ENCODE results near the gene ANTXR2.

Gene ANTXR2

DNA sequence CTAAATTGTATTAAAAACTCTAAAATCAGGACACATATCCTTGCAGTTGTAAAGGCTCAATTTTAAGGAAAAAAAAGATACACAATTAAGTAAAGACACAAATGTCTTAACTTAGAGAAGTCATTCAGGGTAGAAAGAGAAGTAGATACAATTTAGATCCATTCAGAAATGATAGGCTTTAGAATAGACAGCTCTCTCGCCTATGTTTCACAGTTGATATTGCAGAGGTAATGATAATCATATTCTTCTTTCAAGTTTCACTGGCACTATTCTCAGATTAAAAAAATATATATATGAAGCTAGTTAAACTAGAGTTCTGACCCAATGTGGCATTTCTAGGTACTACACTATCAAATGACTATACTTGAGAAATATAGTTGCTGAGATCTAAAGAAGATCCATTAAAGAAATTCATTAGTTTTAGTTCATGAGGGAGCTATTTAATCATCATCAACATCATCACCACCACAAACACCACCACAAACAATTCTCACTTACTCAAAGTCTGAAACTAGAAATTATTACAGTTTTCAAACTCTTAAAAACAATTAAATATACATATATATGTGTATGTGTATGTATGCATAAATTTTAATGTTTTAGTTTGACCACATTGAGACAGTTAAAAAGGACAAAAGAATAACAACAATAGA lies 93.1 kb downstream of the ANTXR2 start:
- no peak for DNase-seq

DNA sequence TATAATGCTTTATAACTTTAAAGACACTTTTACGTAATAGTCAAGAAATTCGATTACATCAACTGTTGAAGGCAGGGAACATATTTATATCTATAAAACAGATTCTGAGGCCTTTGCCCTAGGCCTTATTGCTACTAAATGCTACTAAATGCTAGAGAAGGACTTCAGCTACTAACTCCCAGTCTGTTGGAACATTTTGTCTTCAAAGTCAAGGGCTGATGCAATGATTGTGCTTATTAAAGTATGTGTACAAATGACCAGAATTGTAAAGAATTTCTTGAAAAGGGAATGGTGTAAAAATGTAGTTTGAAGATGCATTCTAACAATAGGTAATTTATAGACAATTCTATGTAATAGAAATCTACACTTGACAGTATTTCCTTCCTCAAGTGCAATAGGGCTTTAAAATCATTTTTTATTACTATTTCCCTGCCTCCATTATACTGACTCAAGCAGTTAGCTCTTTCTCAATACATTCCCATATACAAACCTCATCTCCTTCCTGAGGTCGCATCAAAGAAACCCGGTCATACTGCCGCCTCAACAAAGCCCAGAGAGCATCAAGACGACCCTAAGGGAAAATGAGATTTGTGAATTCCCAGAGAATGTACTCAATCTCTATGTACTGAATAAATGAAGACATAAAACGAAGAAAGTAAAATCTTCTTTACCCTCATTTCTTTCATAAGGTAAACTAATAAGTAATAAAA lies 95.7 kb downstream of the ANTXR2 start:
- no peak for DNase-seq

DNA sequence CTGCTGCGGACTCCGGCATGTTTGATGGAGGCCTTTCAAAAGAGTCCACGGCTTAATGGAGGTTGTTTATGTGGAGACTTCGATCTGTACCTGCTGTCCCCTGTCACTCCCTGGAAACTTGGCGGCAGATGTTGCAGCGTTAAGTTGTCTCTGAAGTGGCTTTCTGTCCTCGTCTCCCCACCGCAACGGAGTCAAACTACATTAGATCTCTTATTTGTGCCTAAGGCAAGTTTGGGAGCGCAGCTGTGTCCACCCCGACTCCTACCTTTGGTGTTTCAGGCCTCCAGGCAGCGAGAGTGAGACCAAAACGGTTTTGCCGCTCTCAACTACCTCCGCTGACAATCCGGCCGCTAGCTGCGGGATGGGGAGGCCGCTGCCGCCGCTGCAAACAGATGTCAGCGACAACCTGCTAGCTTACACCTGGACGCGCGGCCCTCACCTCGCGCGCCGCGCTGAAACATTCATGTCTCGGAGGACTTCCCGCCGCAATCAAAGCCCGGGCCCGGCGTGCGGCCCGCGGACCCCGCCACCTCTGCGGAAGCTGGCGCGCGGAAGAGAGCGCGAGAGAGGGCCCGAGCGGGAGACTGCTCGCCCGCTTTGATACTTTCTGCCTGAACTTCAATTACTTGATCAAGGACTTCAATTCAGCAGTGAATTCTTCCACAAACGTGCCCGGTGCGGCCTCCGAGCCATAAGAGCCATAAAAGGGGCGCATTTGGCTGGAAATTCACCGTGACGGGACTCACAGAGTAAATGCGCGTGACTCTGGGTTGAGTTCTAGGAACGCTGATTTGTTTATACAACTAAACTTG lies 108.4 kb downstream of the ANTXR2 start:
- DNase-seq: no peak

DNA sequence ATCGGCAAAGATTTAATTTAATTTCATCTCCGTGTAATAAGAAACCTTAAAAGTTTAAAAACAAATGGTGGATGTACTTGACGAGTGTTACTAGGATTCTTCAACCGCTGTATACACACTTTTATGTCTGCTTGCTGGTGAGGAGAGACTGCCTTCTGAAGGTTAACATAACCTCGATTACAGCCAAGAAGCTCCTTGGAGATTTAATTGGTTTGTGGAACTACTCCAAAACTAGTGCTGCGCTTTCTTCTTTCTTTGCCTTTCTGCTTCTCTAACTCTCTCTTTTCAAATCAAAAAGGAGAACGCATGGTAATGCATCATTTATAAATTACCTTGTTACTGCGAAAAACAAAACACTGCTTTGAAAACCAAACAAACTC lies 109.0 kb downstream of the ANTXR2 start:
- no peak for DNase-seq

DNA sequence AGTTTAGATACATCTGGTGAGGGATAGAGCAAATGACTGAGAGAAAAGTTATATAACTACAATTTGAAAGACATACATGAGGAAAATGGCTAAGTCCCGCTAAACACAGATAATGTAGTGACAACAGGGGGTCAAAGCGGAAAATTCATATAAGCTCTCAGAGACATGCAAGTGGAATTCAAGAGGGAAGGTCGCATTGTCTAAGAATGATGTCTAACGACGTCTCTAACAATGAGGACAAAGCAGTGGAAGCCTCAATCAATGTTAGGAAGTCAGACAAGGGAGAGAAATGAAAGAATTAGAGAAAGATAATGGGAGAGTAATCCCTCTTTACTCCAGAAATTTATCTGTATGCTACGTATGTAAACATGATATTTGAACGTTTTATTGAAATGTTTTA lies 113.4 kb downstream of the ANTXR2 start:
- no peak for DNase-seq

DNA sequence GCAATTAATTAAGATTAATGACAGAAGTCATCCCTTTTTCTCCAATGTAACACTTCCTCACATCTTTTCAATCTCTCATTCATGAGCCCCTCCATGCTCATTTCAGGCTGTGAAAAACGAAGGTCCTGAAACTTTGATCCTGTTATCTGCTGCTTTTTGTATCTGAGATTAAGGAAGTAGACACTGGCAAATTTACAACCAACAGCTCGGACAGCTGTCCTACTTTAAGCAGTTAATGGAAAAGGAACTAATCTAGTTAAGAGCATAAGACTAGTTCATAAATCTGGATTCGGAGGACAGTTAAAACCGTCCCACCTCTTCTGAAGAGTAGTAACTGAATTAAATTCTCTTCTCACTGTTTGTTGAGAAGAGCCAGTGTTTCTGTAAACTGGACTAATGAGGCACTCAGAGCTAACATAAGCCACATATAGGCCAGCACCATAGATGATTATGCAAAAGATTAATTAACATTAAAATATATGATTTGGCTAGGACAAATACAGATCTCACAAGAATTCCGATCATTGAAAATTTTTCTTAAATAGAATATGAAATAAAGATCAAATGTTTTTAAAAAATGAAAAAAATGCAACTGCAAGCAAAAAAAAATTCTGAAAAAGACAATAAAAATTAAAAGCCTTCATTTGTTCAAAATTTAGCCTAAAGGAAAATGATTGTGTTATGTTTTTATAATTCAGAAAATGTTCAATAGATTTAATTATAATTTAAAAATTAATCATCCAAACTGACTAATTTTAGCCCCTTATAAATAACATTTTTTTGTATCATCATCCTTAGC lies 114.4 kb downstream of the ANTXR2 start:
- DNase-seq: no peak

DNA sequence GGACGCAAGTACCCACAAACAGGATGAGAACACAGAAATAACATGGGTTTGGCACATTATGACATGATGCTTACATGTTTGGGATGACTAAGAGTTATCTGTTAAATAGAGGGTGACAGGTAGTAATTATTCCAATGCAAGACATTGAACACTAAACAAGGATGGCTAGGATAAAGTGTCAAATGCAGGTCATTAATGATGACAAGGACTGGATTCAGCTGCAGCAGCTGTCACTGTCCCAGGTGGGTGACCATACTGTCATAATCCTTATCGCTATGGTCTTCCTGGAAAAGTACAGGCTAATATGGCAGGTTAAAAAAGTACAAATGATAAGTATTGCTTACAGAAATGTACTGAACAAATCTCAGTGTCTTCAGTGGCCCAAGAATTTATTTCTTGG lies 123.9 kb downstream of the ANTXR2 start:
- DNase-seq: no peak

DNA sequence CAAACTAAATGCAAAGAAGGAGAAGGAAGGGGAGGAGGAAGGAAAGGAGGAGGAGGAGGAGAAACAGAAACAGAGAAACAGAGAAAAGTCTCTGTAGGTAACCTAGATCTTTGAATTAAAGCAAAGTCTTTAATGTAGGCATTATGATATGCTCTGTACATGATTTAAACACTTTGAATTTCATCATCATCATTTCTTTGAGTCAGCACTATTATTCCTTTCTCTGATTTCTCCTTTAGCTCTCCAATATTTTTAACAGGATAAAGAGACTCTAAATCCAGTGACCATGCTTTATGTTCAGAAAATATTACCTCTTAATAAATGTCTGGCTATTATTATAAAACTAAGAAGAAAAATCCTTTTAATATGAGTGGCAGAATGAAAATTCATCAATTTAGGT lies 124.3 kb downstream of the ANTXR2 start:
- no peak for DNase-seq

DNA sequence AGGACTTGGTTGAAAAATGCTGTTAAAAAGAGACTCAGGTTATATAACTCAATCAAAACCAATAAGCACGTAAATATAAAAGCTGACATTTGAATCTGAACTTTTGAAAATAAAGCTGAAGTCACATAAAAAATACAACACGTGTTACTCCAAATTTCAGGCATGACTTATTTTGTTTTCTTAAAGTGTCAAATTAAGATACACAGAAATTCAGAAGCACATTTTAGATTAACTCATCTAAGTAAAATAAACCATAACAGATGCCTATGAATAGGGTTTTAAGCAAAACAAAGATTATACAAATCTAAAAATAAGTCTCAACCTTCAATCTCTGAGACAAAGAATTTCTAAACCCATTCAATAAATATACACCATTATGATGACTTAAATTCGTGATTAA lies 124.8 kb downstream of the ANTXR2 start:
- DNase-seq: no peak

DNA sequence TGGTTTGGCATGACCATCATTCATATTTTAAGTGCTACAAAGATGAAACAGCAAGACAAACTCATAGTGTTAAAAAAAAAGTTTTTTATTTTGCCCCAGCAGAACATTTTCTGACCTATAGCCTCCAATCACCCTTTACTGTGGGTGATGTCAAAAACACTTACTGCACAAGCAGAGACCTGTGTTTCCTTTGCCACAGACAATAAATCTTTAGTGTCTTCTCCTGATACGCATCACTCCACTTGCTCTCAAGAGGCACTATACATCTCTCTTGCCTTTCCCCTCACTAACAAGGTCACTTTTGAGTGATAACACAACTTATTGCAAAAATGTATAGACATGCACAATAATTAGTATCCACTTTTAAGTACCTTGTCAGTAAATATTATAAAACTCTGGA lies 125.6 kb downstream of the ANTXR2 start:
- DNase-seq: no peak

DNA sequence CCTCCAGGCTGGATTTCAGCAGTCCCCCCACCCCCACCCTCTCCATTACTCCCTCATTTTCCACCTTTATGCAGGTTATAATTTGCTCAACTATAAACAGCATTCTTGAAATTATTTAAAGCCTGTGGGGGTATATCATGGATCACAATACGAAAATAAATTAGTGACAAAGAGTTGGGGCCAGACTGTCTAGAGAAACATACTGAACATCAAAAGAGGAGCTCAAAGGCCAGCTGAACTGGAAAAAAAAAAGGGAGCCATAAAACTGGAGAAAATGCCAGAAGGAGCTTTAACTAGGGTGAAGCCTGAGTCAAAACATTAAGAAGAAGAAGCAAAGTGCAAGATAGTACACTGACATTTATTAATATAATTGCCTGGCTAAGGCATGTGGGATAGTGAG lies 137.8 kb downstream of the ANTXR2 start:
- no peak for DNase-seq

DNA sequence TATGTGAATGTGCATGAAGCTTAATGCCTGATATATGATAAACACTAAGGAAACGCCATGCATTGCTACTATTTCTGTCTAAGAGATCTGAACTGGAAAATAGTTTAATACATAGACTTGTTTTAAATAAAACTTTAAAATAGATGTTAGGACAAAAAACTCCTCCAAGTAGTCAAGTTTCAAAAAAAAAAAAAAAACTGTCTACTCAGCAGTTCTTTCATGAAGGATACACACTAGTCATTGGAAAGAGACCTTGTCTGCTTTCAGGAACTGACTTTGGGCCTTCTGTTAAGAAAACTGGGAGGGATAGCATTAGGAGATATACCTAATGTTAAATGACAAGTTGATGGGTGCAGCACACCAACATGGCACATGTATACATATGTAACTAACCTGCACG lies 138.4 kb downstream of the ANTXR2 start:
- no peak for DNase-seq

DNA sequence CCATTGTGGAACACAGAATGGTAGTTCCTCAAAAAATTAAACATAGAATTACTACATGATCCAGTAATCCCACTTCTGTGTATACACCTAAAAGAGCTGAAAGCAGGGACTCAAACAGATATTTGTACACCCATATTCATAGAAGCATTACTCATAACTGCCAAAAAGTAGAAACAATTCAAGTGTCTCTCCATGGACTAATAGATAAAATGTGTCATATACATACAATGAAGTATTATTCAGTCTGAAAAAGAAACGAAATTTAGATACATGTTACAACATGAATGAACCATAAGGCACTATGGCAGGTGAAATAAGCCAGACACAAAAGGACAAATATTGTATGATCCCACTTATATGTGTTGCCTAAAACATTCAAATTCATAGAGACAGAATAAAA lies 145.1 kb downstream of the ANTXR2 start:
- no peak for DNase-seq

DNA sequence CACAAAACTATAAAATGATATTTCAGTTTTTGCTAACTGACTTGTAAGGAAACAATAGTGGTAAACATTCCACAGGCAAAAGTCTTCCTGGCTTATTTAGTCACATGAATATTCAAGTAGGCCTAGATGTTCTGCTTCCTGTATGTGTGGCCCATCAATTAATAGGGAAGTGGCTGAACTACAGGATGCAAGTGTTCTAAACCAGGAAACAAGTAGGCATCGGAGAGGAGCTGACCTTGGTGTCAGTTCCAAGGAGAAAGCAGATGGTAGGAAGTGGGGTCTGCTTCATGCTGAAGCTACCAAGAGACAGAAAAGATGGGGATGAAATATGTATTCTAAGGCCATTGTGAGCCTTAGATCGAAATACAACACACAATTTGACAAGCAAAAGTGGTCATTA lies 149.7 kb downstream of the ANTXR2 start:
- no peak for DNase-seq

DNA sequence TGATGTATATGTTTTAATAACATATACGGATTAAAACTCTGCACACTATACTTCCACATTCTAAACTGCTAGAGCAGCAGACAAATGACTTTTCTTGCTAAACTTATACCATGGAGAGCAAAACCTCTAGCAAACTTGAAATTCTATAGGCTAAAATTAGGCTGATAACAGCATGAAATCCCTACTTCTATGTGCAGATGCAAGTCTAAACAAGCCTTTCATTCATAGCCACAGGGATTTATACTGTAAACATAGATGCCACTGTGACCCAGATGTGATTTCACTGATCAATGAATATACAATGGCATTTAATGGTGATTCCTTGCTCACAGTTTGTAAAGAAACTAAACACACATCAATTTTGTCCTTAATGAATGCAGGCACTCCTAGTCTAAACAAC lies 151.0 kb downstream of the ANTXR2 start:
- DNase-seq: no peak

DNA sequence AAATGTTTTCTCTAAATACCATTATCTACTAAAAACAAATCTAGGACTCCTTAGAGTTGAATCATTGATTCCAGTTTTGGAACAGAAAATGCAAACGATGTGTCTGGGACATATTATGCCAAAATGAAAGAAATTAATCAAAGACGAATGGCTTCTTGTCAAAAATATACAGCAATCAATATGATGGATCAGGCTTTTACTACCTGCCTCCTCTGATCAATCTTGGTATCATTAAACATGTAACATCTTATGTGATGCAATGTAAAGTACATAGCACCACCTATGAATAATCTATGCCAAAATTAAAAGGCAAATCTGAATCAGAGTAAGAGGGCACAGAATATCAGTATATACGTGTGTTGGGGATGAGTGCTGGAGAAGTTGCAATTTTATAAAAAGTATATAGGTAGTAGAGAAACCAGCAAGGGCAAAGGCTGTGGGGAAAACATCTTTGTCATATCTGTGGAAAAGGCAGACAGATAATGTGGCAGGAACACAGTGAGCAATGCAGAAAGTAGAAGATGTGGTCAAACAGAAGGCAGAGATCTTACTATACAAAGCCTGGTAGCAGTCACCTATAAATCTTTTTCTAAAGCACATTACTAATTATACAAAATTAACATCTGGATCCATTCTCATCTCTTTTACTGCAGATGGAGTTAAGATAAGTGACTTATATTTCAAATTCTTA lies 152.7 kb downstream of the ANTXR2 start:
- no peak for DNase-seq

DNA sequence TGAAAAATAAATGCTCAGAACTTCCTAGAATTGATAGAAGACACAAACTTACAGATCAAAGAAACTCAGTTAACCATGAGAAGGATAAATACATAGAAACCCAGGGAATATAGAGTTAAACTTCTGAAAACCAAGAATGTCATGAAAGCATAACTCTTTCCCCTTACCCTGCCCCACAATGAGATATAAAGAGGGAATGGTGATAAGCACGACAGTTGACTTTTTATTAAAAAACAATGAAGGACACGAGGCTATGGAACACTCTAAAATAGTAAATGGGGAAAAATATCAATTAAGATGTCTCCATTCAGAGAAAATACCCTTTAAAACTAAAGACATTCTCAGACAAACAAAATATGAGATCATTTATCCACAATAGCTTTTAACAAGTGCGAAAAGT lies 154.7 kb downstream of the ANTXR2 start:
- DNase-seq: no peak

DNA sequence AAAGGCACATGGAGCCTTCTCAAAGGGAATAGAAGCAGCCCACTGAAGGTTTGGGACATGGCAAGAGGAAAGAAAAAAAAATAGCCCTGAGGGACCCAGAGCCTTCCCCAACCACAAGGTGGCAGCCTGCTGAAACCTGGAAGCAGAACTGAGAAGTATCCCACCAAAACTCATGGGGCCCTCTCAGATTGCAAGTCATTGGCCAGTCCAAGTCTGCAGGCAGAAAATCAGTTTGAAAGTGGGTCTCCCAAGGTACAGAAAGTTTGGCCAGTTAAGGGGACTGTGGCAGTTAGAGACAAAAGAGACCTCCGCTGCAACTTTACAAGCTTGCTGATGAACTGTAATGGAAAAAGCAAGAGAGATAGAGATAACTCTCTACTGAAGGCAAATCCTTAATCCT lies 155.8 kb downstream of the ANTXR2 start:
- DNase-seq: peak; percentile 50

DNA sequence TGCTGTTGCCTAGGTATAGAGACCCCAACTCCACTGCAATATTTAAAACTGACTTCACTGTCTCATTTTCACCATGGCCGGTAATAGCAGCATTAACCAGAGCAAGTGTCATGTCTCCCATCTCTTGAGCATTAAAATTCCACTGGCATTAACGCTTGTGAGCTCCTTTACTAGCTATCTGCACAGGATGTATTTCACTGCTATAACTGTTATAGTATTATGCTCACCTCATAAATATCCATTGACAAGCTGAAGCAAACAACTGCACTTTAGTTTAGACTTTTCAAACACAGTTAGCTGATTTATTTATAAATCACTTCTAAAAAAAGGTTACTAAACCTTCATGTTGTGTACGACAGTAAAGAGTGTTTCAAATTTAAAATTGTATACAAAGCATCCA lies 157.8 kb downstream of the ANTXR2 start:
- DNase-seq: no peak

DNA sequence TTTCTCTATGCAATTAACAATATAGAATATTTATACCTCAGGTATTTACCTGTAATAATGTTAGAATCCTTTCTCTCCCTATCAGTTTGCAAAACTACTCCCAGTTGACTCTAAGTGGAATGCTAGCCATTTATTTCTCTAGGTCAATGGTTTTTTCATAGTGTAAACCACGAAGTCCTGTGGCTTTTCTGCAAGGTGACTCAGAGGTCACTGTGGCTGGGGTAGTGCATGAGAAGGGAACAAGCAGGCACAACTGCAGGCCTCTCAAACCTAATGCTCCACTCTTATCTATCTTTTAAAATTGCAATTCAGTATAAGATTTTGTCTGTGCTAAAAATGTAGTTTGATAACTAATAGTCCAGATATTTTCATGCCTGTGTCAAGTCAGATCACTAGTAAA lies 159.4 kb downstream of the ANTXR2 start:
- DNase-seq: peak; percentile 5

DNA sequence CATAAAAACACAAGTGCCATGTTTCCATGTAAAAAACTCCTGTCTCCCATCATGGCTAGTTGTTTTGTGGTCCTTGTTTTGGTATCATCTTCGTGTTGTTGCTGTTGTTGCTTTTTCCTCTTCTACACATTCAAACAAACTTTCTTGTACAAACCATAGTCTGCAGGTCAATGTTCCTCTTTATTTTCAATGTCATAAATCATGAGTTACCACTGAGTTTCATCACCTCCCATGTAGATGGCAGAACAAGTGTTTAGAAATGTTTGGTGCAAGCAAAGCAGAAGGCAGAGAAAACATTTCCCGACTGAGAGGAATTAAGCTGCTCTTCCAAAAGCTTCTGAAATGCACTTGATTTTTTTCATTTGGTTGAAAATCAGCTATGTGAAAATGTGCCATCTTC lies 166.0 kb downstream of the ANTXR2 start:
- peak; percentile 7 for DNase-seq

DNA sequence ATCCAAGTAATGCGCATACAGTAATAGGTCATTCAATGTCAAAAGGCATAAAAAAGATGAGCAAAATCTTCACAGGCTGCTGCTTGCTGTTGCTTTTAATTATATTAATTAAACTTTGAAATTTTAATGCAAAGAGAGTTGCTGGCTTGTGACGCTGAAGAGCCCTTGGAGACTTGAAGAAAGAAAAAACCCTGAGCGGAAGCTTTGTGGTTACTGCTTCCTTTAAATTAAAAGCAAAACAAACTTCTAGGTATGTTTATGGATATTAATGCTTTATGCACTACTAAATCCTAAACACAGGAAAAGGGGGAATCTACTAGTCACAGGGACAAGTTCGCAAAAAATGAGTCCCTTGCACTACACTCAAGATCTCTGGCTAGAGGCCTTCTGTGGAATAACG lies 166.7 kb downstream of the ANTXR2 start:
- DNase-seq: no peak

DNA sequence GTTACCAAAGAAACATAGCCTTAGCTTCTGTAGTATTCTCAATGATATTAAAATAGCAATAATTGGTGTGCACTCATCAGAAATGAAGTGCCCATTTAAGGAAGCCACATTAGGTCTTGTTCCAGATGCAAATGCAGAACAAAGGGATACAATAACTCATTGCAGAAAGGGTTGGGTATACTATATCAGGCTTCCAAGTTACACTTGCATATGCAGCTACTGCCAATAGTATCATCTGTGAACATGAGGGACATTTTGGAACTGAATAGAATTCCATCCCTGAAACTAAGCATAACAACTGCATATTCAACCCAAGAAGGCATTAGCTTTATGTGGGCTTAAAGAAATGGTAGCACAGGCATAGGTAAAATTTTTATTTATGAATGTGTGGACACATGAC lies 167.8 kb downstream of the ANTXR2 start:
- DNase-seq: no peak

Measured in hematopoietic multipotent progenitor cell treated with erythropoietin and hydrocortisone succinate and interleukin-3 and kit ligand, for 8 days (in vitro differentiated cells).